Measurements from ENCODE around the gene CALM3. TPM values are rescaled to one million over a fixed set of nuclear protein-coding genes. Genes with fewer than 3 reads are reported as not detected.

The CALM3 gene
- polyA plus RNA-seq, 1 donor (not counting 4 experiments of a cell fraction or from before 2014, with no cell fraction given): 411 TPM

- dilution Hi-C loops (cut with MboI; ENCODE audit: extremely low pct_ligation_motif_present, low sequenced_read_pairs): no loop called here
- no peak for TF ChIP-seq EZH2 (IDR thresholded peaks at IDR 0.05; ENCODE audit: low read length)
- no peak for TF ChIP-seq CTCF (optimal IDR thresholded peaks at IDR 0.05 in 1 of 3, IDR thresholded peaks at IDR 0.05 in 1 of 3, conservative IDR thresholded peaks at IDR 0.05 in 1 of 3; ENCODE audit: extremely low read depth in 1 of 3, insufficient read depth in 2 of 3, low read length in 3 of 3)
- DNase-seq (ENCODE audit: low read depth, low spot score) (no peak), FAIRE-seq (no peak)
- Histone ChIP-seq H3K27me3 (ENCODE audit: control insufficient read depth, extremely low read depth, insufficient read depth, low read length) (no peaks in the 10 kb centered on the region), H3K4me1 (ENCODE audit: control insufficient read depth, extremely low read depth, insufficient read depth, low read length) (peaks cover 28% of the 10 kb centered on the region), H3K4me2 (ENCODE audit: control insufficient read depth, extremely low read depth, insufficient read depth, low read depth, low read length) (no peak overlapping the region), H3K9ac (ENCODE audit: control insufficient read depth, extremely low read depth, insufficient read depth, low read length) (no peak overlapping the region), H3K79me2 (ENCODE audit: control insufficient read depth, insufficient read depth, low read length) (peaks cover 64% of the 10 kb centered on the region), H3K27ac (ENCODE audit: control insufficient read depth, insufficient read depth, low read length) (no peak overlapping the region), H4K20me1 (ENCODE audit: control insufficient read depth, extremely low read depth, insufficient read depth, low read length) (peaks cover 22% of the 10 kb centered on the region), H3K4me3 (ENCODE audit: control insufficient read depth in 2 of 3, extremely low read depth in 1 of 3, insufficient read depth in 2 of 3, low read depth in 1 of 3, low read length in 3 of 3) (no peak overlapping the region), H3K9me1 (ENCODE audit: control insufficient read depth, extremely low read depth, insufficient read depth, low read length) (no peaks in the 10 kb centered on the region), H2AFZ (ENCODE audit: control insufficient read depth, low read length) (no peak overlapping the region), H3K9me3 (ENCODE audit: control insufficient read depth, low read depth, low read length) (no peaks in the 10 kb centered on the region), H3K36me3 (ENCODE audit: control insufficient read depth in 2 of 2, extremely low read depth in 1 of 2, insufficient read depth in 2 of 2, low read length in 2 of 2) (peaks cover 42 to 55% of the 10 kb centered on the region in 2 experiments)
These were observed 3.7 kb downstream of the CALM3 start for GRCh38 chr19:46604781-46605355.

GRCh38 chr19:46605356-46605821, 4.3 kb downstream of the CALM3 start:
- Histone ChIP-seq H3K36me3 (ENCODE audit: control insufficient read depth in 2 of 2, extremely low read depth in 1 of 2, insufficient read depth in 2 of 2, low read length in 2 of 2) (peaks cover 45 to 58% of the 10 kb centered on the region in 2 experiments), H3K4me1 (ENCODE audit: control insufficient read depth, extremely low read depth, insufficient read depth, low read length) (peaks cover 28% of the 10 kb centered on the region), H3K79me2 (ENCODE audit: control insufficient read depth, insufficient read depth, low read length) (peaks cover 64% of the 10 kb centered on the region), H3K9me3 (ENCODE audit: control insufficient read depth, low read depth, low read length) (no peaks in the 10 kb centered on the region), H3K4me3 (ENCODE audit: control insufficient read depth in 2 of 3, extremely low read depth in 1 of 3, insufficient read depth in 2 of 3, low read depth in 1 of 3, low read length in 3 of 3) (no peak overlapping the region), H3K9ac (ENCODE audit: control insufficient read depth, extremely low read depth, insufficient read depth, low read length) (no peak overlapping the region), H2AFZ (ENCODE audit: control insufficient read depth, low read length) (no peak overlapping the region), H3K27ac (ENCODE audit: control insufficient read depth, insufficient read depth, low read length) (no peak overlapping the region), H3K27me3 (ENCODE audit: control insufficient read depth, extremely low read depth, insufficient read depth, low read length) (no peaks in the 10 kb centered on the region), H3K9me1 (ENCODE audit: control insufficient read depth, extremely low read depth, insufficient read depth, low read length) (no peaks in the 10 kb centered on the region), H3K4me2 (ENCODE audit: control insufficient read depth, extremely low read depth, insufficient read depth, low read depth, low read length) (no peak overlapping the region), H4K20me1 (ENCODE audit: control insufficient read depth, extremely low read depth, insufficient read depth, low read length) (peaks cover 22% of the 10 kb centered on the region)
- dilution Hi-C loops (cut with MboI; ENCODE audit: extremely low pct_ligation_motif_present, low sequenced_read_pairs): no loop called here
- FAIRE-seq (no peak), DNase-seq (ENCODE audit: low read depth, low spot score) (no peak)
- TF ChIP-seq EZH2 (IDR thresholded peaks at IDR 0.05; ENCODE audit: low read length): no peak
- no peak for TF ChIP-seq CTCF (optimal IDR thresholded peaks at IDR 0.05 in 1 of 3, IDR thresholded peaks at IDR 0.05 in 1 of 3, conservative IDR thresholded peaks at IDR 0.05 in 1 of 3; ENCODE audit: extremely low read depth in 1 of 3, insufficient read depth in 2 of 3, low read length in 3 of 3)
